Thyroid gland (tissue), 4 donors: ENCODE results near the gene AP4S1.

Source experiments
- CTCF ChIP-seq, 6 experiments: fragments of 200-600 bp in 3 of 6; fragments of 450-650 bp in 3 of 6; sonication (generic) in 3 of 6; IDR thresholded peaks; one replicate each; pipeline ENCODE4 v1.5.1; 2016 to 2019; ENCODE audit warnings: antibody characterized with exemption in 6 of 6, mild to moderate bottlenecking in 2 of 6, inconsistent platforms in 1 of 6, moderate library complexity in 1 of 6
- POLR2A ChIP-seq, 2 donors: fragments of 450-650 bp; IDR thresholded peaks; one replicate each; pipeline ENCODE4 v1.6.1; 2017; ENCODE audit warnings: antibody characterized with exemption in 2 of 2, mild to moderate bottlenecking in 2 of 2, moderate library complexity in 1 of 2

- TF ChIP-seq CTCF (IDR thresholded peaks at IDR 0.05) (no peak), POLR2A (IDR thresholded peaks at IDR 0.05) (no peak)
Measured at GRCh38 chr14:31027847-31028246, 2.4 kb downstream of the AP4S1 start.
